HepG2 (cell line): ENCODE measurements around the gene ECHDC1.

ENCODE experiments used
- ATF3 ChIP-seq: sonication (generic); formaldehyde crosslinking; IDR thresholded peaks from 2 replicates; pipeline ENCODE4 v1.4.0; 2020; ENCODE audit warnings: missing genetic modification reagents
- CBX2 ChIP-seq, 2 experiments: fragments of 200-600 bp in 1 of 2; sonication (generic); formaldehyde crosslinking in 1 of 2; IDR thresholded peaks; 2 replicates each; pipeline versions ENCODE4 v1.7.0 to v1.8.1; 2018 to 2022; ENCODE audit warnings: low read depth in 2 of 2, low read length in 1 of 2, mild to moderate bottlenecking in 1 of 2, missing genetic modification reagents in 1 of 2
- IRF2 ChIP-seq: IDR thresholded peaks from 2 replicates; pipeline ENCODE4 v1.6.1; 2018; ENCODE audit warnings: missing genetic modification reagents, missing compliant biosample characterization
- POLR2AphosphoS5 ChIP-seq: IDR thresholded peaks from 2 replicates; pipeline ENCODE4 v1.6.1; 2012; ENCODE audit warnings: low read depth, low read length
- PRDM15 ChIP-seq: sonication (generic); formaldehyde crosslinking; IDR thresholded peaks from 2 replicates; pipeline ENCODE4 v1.4.0; 2020; ENCODE audit warnings: missing genetic modification reagents
- XRCC5 ChIP-seq: fragments of 200-400 bp; formaldehyde crosslinking; optimal IDR thresholded peaks from 2 replicates; pipeline ENCODE3; 2017; ENCODE audit warnings: mild to moderate bottlenecking, low read length
- ZBTB43 ChIP-seq: sonication (generic); formaldehyde crosslinking; conservative IDR thresholded peaks from 2 replicates; pipeline ENCODE4 v1.4.0; 2020; ENCODE audit warnings: missing genetic modification reagents
- ZFP41 ChIP-seq: sonication (generic); formaldehyde crosslinking; IDR thresholded peaks from 2 replicates; pipeline ENCODE4 v1.4.0; 2020; ENCODE audit warnings: mild to moderate bottlenecking, missing genetic modification reagents, borderline replicate concordance
- ZNF263 ChIP-seq: sonication (generic); formaldehyde crosslinking; IDR thresholded peaks from 2 replicates; pipeline ENCODE4 v1.4.0; 2020; ENCODE audit warnings: missing genetic modification reagents
- ZNF530 ChIP-seq: sonication (generic); formaldehyde crosslinking; IDR thresholded peaks from 2 replicates; pipeline ENCODE4 v1.5.0; 2020; ENCODE audit warnings: low read depth, mild to moderate bottlenecking, missing genetic modification reagents
- ZNF747 ChIP-seq: sonication (generic); formaldehyde crosslinking; IDR thresholded peaks from 2 replicates; pipeline ENCODE4 v1.8.1; 2023; ENCODE audit warnings: missing genetic modification reagents, mild to moderate bottlenecking, borderline replicate concordance

- TF ChIP-seq POLR2AphosphoS5 (no peak), CBX2 (IDR thresholded peaks at IDR 0.05; ENCODE audit: low read depth, low read length) (no peak), CBX2 (CRISPR knock-in tag; IDR thresholded peaks at IDR 0.05; ENCODE audit: low read depth) (no peak), ZFP41 (no peak), ZNF263 (CRISPR knock-in tag) (no peak), ZNF747 (CRISPR knock-in tag) (no peak), XRCC5 (no peak), ZBTB43 (CRISPR knock-in tag) (no peak), PRDM15 (CRISPR knock-in tag) (no peak), IRF2 (CRISPR knock-in tag) (no peak), ZNF530 (CRISPR knock-in tag) (no peak), ATF3 (CRISPR knock-in tag) (no peak)
Measured at GRCh38 chr6:127288705-127289104, 54.7 kb downstream of the ECHDC1 start.
